LHCN-M2 (cell line): ENCODE data around the gene NFKBIB. TPM values are rescaled to one million over a fixed set of nuclear protein-coding genes. Genes with fewer than 3 reads are reported as not detected.
"Not testable (repeated sequence)": the region's sequence is repeated elsewhere in the genome, so short reads cannot be mapped to it uniquely, and the experiment has no call there.

Experiments used
- DNase-seq: peaks from one replicate; pipeline ENCODE4 v3.0.0-alpha.2; 2012; ENCODE audit warnings: low read depth
- total RNA-seq: library from RNA; depleted of rRNA; stranded (reverse); fragments of >200 nt; gene quantifications from 2 replicates; pipeline ENCODE4 v1.2.3, GENCODE V29; 2014

NFKBIB gene
- total RNA-seq, 1 experiment from 2014 or later = 21.8 TPM

- no peak for DNase-seq
Observed at GRCh38 chr19:38928391-38929001, 28.7 kb downstream of the NFKBIB start.

DNA sequence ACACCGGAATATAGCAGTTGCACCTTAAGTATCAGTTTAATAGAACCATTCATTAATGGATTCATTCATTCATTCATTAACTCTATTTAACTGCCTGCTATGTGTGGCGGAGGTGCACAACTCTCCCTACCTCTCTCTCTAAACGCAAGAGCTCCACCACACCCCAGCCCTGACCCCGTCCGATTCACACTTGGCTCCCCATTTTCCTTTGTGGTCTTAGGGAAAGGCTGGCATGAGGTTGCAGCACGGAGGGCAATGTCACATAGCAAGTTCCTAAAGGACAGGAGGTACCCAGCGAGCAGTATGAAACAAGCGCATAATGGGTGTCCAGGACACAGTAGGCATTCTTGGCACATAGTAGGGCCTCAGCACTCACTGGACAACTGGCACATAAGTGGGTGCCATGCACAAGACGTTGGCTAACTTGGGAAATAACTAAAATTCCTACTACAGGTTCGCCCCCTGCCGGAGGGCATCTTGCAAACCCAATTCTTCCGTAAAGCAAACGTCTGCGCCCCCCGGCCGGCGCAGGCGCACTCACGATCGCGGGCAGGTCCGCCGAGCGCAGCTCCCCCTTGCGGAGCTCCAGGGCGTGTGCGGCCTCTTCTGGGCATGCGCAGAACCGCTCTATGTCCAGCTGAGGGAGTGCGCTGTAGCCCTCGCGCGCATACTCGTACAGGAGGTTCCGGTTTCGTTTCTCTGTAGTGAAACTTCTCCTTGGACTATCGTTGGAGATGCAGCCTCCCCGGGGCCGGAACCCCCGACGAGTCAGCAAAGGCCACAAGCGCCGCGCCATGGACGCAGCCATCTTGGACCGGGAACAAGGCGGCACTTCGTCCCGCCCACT lies 30.4 kb downstream of the NFKBIB start, which contains the start of gene SARS2:
TSS of gene SARS2 (minus strand) at position 835 of the 847 bp plus-strand sequence. CDS start at position 808, 27 bp downstream.
- peak; percentile 91 for DNase-seq

GRCh38 chr19:38930776-38931520 lies 31.2 kb downstream of the NFKBIB start, which contains the start of gene MRPS12:
Gene MRPS12, plus strand, starts transcription at chr19:38930944. Its CDS starts 351 bp downstream, at chr19:38931295.
- DNase-seq = peak; percentile 98

GRCh38 chr19:38931521-38931793 lies 31.7 kb downstream of the NFKBIB start:
- DNase-seq = no peak

GRCh38 chr19:38932425-38933179 lies 32.8 kb downstream of the NFKBIB start:
- peak; percentile 48 for DNase-seq

DNA sequence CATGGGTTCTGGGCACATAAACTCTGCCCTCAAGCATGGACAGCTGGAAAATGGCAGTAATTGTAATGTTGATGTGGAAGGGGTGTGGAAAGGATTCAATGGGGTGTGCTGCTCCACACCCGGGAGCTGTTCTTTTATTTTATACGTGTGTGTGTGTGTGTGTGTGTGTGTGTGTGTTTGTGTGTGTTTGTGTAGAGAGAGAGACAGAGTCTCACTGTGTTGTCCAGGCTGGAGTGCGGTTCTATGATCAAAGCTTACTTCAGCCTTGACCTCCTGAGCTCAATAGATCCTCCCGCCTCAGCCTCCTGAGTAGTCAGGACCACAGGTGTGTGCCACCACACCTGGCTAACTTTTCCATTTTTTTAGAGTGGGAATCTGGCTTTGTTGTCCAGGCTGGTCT lies 33.8 kb downstream of the NFKBIB start:
- DNase-seq = no peak

DNA sequence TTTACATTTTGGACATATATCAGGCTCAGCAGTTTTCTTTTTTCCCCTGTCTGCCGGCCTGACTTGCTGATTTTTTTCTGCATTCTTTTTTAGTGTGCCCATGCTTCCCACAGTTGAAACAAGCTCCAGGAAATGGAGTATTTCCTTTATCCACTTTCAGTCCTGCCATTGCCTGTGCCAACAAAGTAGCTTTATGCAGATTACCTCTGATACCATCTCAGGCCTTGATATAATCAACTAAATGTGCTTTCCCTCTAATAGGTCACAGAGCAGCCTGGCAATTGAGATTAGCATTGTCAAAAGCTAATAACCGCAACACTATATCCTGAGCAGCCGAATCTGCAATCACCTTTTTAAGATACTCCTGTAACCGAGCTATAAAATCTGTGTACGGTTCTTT lies 40.2 kb downstream of the NFKBIB start:
- no peak for DNase-seq

GRCh38 chr19:38941466-38941865 lies 41.7 kb downstream of the NFKBIB start:
- not testable (repeated sequence) for DNase-seq

DNA sequence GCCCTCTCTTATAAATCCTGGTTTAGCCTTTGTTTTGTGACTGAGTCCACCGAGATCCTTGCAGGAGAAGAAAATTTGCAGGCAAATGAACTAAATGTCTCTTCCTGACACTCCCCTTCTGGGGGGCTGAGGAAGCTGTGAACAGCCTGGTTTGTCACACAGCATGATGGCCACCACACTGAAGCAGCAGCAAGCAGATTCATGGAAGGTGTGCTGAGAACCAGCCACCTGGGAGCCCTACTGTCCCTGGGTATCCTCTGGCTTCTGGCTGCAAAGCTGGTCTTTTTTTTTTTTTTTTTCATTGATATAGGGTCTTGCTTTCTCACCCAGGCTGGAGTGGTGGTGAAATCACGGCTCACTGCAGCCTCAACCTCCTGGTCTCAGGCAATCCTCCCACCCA lies 42.2 kb downstream of the NFKBIB start:
- DNase-seq = no peak

GRCh38 chr19:38942471-38943181 lies 42.9 kb downstream of the NFKBIB start:
- DNase-seq = no peak

- DNase-seq = peak; percentile 7
Observed at GRCh38 chr19:38944981-38945506, 45.3 kb downstream of the NFKBIB start.

DNA sequence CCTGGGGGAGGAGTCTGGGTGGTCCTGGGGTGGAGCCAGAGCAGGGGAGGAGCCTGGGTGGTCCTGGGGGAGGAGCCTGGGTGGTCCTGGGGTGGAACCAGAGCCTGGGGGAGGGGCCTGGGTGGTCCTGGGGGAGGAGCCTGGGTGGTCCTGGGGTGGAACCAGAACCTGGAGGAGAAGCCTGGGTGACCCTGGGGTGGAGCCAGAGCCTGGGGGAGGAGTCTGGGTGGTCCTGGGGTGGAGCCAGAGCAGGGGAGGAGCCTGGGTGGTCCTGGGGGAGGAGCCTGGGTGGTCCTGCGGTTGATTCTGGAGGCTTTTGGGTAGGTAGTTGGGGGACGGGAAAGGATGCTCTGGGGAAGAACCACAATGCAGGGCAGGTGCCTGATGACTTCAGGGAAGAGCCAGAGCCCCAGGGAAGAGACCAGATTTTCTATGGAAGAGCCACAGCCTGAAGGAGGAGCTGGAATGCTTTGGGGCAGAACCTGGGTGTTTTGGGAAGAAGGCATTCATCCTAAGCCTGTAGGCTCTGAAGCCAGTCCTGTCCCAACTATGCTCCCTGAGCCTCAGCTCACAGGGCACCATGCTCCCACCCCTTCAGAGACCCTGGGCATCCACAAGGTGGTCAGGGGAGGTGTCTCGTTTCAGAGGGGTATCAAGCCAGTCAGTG lies 45.9 kb downstream of the NFKBIB start:
- no peak for DNase-seq

DNA sequence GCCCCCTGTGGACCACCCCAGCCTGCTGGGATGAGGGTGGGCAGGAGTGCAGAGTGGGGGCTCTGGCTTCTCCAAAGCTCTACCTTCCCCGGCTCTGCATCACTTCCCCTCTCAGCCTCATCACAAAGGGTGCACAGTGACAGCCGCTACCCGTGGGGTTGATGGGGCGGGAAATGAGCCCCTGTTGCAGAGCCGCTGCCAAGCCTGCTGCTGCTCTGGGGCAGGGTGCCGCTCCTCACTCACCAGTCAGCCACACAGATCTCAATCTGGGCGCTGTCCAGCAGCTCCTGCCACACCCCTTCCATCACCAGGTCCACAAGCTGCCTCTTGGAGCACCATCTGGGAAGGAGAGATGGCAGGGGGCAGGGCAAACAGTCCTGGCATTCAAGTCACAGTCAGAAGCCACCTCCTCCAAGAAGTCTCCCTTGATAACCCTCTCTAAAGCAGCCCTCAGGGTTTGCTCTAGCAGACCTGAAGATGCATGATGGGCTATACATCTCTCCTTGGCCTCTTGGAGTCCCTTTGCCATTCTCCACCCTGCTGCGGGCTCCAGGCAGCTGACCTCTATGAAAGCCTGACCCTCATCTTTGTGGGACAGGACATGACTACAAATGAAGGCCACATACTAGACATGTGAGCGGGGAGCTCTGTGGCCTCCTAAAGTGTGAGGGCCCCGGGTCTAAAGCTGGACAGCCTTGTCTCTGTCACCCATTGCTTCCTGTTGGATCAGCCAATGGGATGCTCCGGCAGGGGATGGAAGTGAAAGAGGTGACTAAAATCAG lies 46.7 kb downstream of the NFKBIB start:
- DNase-seq = no peak

GRCh38 chr19:38949580-38950367 lies 50.0 kb downstream of the NFKBIB start:
- DNase-seq = no peak

GRCh38 chr19:38951187-38951586 lies 51.4 kb downstream of the NFKBIB start:
- DNase-seq = no peak

GRCh38 chr19:38952395-38953165 lies 52.8 kb downstream of the NFKBIB start:
- DNase-seq = no peak

- no peak for DNase-seq
Observed at GRCh38 chr19:38953677-38954076, 53.9 kb downstream of the NFKBIB start.

DNA sequence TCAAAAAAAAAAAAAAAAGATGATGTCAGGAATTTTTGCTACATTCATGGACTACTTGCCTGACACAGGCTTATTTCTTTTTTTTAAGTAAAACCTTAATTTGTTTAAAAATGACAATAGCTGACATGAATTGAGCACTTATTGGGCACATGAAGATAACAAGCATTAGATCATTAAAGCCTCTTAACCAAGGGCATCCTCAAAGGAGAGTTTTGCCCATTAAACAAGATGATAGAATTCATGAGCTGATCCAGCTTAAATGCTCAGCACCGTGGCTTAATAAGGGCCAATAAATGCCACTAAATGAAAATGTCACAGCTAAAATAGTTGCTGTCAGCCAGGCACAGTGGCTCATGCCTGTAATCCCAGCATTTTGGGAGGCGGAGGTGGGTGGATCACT lies 56.5 kb downstream of the NFKBIB start:
- no peak for DNase-seq
